Stimulated activated CD8-positive, alpha-beta memory T cell treated with anti-CD3 and anti-CD28 coated beads, Interleukin-4, amount 100 ng/mL, for 4 hours (primary cell): Measurements from ENCODE around the gene VPS37C.
"Not testable (repeated sequence)": the region's sequence is repeated elsewhere in the genome, so short reads cannot be mapped to it uniquely, and the experiment has no call there.

Experiments used
- DNase-seq, 2 donors: peaks; one replicate each; pipeline ENCODE4 v3.0.0-alpha.2; 2020; ENCODE audit warnings: low read depth in 2 of 2, low spot score in 1 of 2

VPS37C gene

GRCh38 chr11:61176446-61176845 is 15.2 kb upstream of the VPS37C start:
- DNase-seq: no peak

GRCh38 chr11:61174949-61175348 is 13.7 kb upstream of the VPS37C start:
- no peak for DNase-seq

DNA sequence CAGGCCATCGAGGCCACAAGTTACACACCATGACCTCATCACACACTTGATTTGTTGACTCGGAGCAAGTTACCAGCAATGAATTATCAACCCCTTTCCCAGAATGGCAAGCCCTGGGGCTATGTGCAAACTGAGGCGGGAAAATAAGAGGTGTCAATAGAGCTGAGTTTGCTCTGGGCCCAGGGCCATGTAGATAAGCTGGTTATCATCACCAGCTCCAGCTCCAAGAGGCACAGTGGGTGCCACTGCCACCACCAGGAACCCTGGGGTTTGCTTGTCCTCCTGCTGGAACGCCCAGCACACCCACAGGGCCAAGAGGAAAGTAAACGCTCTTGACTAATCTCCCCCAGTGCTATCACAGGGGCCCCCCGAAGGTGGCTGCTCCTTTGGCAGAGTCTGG is 13.0 kb upstream of the VPS37C start:
- no peak for DNase-seq

GRCh38 chr11:61173456-61173855 is 12.2 kb upstream of the VPS37C start:
- no peak for DNase-seq

DNA sequence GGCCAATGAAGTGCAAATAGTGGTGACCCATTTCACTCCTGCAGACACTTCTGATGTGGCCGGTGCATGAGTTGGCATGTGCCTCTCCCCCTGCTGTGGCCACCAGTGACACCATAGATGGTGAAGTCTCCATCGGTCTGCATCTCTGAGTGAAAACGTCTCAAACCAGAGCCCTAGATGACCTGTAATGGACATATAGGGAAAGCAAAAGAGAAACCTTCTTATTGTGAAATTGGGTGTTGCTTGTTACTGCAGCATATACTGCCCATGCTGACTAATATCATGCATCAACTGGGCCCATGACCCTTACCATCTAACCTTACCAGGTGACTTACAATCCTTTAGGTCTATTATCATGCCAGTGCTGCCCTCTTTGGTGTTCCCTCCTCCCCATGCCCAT is 11.7 kb upstream of the VPS37C start:
- DNase-seq: no peak

DNA sequence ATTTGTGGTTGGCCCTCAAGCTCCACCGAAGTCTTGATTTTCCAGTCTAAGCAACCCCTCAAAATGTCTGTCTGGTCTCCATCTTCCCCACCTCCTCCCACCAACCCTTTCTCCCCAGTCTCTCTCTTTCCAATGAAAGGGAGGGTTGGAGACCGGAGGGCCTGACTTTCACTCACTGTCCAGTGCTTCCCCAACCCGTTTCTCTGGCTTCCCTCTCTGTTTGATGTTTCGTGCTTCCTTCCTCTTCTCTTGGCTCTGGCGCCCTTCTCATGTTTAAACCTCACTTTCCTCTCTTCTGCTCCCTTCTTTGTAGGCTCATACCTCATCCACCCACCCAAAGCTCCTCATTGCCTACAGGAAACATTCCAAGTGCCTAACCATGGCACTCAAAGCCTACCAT is 11.1 kb upstream of the VPS37C start:
- DNase-seq: no peak

- DNase-seq: no peak
Measured at GRCh38 chr11:61171907-61172306, 10.7 kb upstream of the VPS37C start.

GRCh38 chr11:61170566-61170965 is 9.3 kb upstream of the VPS37C start:
- DNase-seq: no peak

GRCh38 chr11:61168800-61169199 is 7.6 kb upstream of the VPS37C start:
- no peak for DNase-seq

DNA sequence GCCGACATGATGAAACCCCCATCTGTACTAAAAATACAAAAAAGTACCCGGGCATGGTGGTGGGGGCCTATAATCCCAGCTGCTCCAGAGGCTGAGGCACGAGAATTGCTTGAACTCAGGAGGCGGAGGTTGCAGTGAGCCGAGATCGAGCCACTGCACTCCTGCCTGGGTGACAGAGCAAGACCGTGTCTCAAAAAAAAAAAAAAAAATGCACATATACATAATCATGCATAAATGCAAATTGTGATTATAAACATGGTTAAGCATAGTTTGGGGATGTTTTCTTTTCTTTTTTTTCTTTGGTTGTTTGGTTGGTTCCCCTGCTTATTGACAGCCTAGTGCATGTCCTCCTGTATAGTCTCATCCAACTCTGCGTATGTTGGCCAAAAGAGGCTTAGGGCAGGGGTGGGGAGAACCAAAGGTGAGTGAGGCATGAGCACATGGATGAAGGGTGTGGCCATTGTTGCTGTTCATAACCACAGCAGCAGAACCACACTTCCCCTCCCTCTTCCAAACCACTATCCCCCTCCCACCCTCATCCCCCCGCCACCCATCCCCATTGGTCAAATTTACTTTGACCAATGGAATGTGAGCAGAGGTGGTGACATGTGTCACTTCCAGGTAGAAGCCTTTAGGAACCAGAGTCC is 6.9 kb upstream of the VPS37C start:
- no peak for DNase-seq

DNA sequence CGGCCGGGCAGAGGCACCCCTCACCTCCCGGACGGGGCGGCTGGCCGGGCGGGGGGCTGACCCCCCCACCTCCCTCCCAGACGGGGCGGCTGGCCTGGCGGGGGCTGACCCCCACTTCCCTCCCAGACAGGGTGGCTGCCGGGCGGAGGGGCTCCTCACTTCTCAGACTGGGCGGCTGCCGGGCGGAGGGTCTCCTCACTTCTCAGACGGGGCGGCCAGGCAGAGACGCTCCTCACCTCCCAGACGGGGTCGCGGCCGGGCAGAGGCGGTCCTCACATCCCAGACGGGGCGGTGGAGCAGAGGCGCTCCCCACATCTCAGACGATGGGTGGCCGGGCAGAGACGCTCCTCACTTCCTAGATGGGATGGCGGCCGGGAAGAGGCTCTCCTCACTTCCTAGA is 5.1 kb upstream of the VPS37C start:
- DNase-seq: not testable (repeated sequence)

GRCh38 chr11:61165785-61166184 is 4.6 kb upstream of the VPS37C start:
- DNase-seq: not testable (repeated sequence)

DNA sequence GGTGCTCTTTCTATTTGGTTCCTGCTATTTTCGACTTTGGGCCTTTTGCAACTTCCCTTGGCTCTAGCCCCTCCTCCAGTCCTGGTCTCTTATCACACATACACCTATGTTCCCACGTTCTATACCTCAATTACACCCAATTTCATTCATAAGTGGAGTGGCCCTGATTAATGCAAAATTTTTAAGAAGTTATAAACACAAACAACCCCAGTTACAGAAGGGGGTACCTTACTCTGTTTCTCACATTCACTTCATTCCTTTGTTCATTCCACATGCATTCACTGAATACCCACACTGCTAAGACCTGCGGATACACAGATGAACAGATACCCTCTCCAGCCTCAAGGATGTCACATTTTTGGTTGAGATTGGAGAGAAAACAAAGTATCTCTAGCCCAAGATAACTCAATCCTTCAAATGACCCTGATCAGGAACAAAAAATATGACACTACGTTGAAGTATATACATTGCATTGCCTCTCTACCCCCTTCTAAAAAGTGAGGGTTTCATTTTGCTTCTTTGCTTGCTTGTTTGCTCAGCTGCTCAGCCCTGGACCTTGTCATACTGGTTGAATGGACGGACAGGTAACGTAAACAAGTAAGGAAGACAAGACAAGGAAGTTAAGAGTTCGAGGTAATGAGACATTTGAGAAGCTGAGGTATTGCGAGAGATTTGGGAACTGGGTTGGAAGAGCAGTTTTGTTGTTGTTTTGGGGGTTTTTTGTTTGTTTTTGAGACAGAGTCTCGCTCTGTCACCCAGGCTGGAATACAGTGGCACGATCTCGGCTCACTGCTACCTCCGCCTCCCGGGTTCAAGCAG is 3.6 kb upstream of the VPS37C start:
- DNase-seq: no peak

DNA sequence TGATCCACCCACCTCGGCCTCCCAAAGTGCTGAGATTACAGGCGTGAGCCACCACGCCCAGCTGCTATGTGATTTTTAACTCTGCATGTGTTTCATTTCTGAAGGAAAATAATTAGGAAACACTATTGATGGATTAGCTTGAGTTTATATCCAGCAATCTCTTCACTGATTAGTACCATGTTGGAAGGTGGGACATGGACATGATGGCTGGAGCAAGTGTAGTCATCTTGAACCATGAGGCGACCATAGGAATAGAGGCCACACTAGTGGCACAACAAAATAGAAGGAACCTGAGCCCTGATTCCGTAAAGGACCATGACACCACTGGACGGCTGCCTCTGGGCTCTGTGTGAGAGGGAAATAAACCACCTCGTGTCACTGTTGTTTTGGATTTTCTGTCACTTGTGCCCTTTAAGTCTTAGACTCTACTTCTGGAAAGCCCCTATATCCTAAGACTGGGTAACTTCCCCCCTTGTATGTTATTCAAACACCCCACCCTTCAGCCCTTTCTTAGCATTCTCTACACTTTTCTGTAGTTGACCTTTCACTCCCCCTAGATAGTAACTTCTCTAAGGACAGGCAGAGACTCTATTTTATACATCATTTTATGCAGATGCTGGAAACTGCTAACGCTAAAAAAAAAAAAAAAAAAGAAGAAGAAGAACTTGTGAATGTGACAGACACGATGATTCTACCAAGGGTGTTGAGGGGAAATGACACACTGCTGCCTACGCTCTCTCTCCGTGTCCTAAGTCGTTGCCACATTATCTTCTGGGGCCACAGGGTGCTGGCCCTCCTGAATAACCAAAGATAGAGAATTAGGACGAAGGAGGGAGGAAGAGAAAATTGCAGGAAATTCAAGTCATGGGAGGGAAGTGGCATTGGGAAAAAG is 2.7 kb upstream of the VPS37C start:
- DNase-seq: no peak

DNA sequence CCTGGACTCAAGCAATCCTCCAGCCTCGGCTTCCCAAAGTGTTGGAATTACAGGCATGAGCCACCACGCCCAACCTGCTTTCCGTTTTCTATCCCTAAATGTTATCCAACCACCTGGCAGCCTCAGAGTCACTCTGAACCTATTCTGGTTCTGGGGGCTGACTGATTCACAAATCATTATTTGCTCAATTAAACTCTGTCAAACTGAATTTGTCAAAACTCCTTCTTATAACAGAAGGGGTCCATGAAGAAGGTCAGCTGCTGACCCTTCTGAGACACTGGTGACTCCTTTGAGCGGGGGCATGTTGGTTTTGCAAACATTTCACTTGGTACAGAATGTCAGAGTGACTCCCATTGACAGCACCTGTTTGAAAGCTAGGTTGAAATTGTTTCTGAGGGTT is 1.8 kb upstream of the VPS37C start:
- DNase-seq: no peak

- DNase-seq: no peak
Measured at GRCh38 chr11:61162092-61162941, 1.1 kb upstream of the VPS37C start.

- DNase-seq: peak in 1 of 2 donors; percentile 6
Measured at GRCh38 chr11:61160487-61161189, 588 bp downstream of the VPS37C start.

GRCh38 chr11:61158691-61159381 is 2.4 kb downstream of the VPS37C start:
- DNase-seq: no peak

- no peak for DNase-seq
Measured at GRCh38 chr11:61157743-61158142, 3.5 kb downstream of the VPS37C start.

GRCh38 chr11:61155741-61156140 is 5.5 kb downstream of the VPS37C start:
- no peak for DNase-seq
